ENCODE results near the gene NMRAL1.

The NMRAL1 gene

GRCh38 chr16:4491898-4492297 lies 17.5 kb upstream of the NMRAL1 start:
- TF ChIP-seq GATA2 (IDR thresholded peaks at IDR 0.05; ENCODE audit: low read depth, low read length) = no peak

DNA sequence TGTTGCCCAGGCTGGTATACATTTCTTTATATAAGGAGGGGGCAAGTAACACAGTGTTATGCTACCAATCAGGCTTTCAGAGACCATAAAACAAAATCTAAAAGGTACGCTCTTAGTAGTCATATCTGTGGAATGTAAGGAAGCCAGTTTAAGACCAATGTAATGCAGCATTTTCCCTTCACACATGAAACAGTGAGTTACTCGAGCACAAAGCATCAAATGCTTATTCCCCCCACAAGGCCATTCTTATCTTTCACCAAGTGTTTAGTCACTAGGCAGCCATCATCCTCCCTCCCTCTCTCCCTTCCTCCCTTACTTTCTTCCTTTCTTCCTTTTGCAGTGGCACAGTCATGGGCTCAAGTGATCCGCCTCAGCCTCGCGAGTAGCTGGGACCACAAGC lies 14.6 kb upstream of the NMRAL1 start:
- TF ChIP-seq GATA3 (IDR thresholded peaks at IDR 0.05; ENCODE audit: low read depth, low read length) (no peak), GATA2 (IDR thresholded peaks at IDR 0.05; ENCODE audit: low read depth, low read length) (no peak)

DNA sequence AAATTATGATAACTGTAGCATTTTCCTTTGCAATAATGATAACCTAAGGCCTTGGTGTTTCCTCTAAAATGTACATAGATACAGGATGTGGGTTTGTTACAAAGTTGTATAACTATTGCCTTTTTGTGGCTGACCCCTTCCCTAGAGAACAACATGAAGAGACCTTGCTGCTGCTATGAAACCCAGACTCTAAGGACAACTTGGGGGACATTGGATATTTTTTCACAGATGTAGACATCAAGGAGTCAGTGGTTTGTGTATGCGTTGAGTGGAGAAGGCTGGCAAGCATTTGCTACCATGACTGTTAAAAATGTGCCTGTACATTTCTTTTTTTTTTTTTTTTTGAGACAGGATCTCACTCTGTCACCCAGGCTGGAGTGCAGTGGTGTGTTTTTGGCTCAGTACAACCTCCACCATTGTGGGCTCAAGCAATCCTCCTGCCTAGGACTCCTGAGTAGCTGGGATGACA lies 14.1 kb upstream of the NMRAL1 start:
- TF ChIP-seq GATA3 (IDR thresholded peaks at IDR 0.05; ENCODE audit: low read depth, low read length) (no peak), GATA2 (IDR thresholded peaks at IDR 0.05; ENCODE audit: low read depth, low read length) (no peak)

DNA sequence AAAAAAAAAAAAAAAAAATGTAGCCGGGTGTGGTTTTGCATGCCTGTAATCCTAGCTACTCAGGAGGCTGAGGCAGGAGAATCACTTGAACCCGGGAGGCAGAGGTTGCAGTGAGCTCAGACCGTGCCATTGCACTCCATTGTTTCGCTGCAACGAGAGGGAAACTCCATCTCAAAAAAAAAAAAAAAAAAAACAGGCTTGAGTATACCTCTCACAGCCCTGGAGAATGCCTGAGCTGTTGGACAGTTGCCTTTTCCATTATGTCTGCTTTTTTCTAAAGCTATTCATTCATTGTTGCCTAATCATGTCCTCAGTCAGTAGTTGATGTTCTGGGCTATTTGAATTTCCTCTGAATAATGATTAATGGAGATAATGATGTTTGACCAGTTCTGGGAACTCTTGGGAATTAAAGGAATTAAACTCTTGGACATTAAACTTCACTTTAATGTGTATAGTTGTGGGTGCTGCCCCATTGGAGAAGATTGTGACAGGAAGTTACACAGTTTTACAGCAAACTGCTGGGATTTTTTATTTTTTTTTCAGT lies 13.6 kb upstream of the NMRAL1 start:
- TF ChIP-seq GATA2 (IDR thresholded peaks at IDR 0.05; ENCODE audit: low read depth, low read length) (no peak), GATA3 (IDR thresholded peaks at IDR 0.05; ENCODE audit: low read depth, low read length) (no peak)

- TF ChIP-seq GATA2 (IDR thresholded peaks at IDR 0.05; ENCODE audit: low read depth, low read length) = no peak
- TF ChIP-seq GATA3 (IDR thresholded peaks at IDR 0.05; ENCODE audit: low read depth, low read length) = no peak
Measured at GRCh38 chr16:4486126-4486893, 11.9 kb upstream of the NMRAL1 start.

DNA sequence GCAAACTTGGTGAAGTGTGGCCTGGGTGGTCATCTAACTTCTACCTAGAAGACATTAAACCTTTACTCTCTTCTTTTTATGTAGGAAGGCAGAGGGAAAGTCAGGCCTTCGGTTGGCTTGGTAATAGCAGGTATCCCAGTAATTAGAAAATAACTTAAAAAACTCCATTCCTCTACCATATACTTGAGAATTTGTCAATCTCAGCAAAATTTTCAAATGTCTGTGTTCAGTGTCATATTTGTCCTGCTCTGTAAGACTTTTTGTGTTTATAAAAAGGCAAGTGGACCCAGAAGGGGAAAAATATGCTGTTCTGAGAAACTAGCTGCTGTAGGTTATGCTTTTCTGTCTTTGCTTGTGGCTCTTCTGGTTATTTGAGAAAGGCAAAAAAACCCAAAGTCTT lies 7.5 kb upstream of the NMRAL1 start:
- TF ChIP-seq GATA3 (IDR thresholded peaks at IDR 0.05; ENCODE audit: low read depth, low read length) (no peak), GATA2 (IDR thresholded peaks at IDR 0.05; ENCODE audit: low read depth, low read length) (no peak)

GRCh38 chr16:4481526-4481925 lies 7.1 kb upstream of the NMRAL1 start:
- TF ChIP-seq GATA3 (IDR thresholded peaks at IDR 0.05; ENCODE audit: low read depth, low read length) (no peak), GATA2 (IDR thresholded peaks at IDR 0.05; ENCODE audit: low read depth, low read length) (no peak)

DNA sequence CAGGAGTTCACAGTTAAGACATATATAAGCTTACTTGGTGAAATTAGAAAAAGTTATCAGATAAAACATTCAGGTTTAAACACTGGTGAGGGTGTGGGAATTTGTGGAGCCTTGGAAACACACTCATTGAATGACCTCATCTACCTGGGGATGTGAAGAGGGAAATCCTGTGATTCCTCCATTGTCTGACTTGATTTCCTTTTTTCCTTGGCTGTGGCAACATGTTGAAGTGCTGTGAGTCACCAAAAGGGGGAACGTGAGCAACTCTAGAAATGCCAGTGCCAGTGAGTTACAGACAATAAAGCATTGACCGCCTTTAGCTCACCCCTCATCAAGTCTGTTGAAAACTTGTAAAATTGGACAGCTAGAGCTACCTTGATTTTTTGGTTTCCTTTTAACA lies 3.5 kb upstream of the NMRAL1 start:
- TF ChIP-seq GATA3 (IDR thresholded peaks at IDR 0.05; ENCODE audit: low read depth, low read length) (no peak), GATA2 (IDR thresholded peaks at IDR 0.05; ENCODE audit: low read depth, low read length) (no peak)

DNA sequence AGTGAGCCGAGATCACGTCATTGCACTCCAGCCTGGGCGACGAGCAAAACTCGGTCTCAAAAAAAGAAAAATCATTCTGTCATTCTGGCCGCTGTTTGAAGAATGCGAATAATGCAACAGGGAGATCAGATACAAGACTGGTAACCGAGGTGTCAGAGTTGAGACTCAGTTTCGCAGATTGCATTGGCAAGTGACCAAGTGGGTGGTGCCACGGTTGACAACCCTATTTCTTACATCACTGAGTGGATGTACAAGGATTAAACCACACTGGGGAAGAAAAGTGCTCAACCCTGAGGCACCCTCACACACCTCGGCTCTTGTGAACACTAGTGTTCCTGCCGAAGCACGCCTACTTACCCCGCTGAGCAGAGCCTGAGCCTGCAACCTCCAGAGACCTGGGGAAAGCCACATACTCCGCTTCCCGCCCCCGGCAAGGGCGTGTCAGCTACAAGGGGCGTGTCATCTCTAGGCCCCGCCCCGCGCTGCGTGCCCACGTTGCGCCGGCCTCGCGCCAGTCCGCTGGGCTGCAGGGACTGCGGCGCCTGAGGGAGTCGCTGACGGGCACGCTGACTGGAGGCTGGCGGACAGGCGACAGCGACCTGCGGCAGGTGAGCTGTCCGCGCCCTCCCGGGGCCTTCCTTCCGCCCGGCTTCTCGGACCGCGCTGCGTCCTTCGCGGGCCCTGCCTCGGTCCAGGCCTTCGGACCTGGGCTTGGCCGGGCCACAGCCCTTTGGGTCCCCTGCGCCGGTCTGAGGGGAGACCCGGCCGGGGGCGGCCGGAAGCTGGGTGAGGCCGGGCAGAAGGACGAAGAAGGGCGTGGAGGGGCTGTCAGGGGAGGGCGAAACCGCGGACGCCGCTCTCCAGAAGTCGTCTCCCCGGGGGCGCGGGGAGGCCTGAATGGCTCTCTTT lies 1.7 kb upstream of the NMRAL1 start, which contains the start of gene HMOX2:
Gene HMOX2 (plus strand): TSS at position 519 of the 909 bp plus-strand sequence. CDS start 29,127 bp downstream, outside the sequence.
- TF ChIP-seq GATA2 (IDR thresholded peaks at IDR 0.05; ENCODE audit: low read depth, low read length) (no peak), GATA3 (IDR thresholded peaks at IDR 0.05; ENCODE audit: low read depth, low read length) (no peak)

DNA sequence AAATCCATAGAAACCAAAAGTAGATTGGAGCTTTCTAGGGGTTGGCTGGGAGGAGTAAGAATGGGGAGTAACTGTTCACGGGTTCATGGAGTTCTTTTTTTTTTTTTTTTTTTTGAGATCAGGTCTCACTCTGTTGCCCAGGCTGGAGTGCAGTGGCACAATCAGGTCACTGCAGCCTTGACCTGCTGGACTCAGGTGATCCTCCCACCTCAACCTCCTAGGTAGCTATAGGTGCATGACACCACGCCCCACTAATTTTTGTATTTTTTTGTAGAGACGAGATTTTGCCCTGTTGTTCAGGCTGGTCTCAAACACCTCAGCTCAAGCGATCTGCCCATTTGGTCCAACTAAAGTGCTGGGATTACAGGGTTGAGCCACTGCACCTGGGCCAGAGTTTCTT lies 1.5 kb downstream of the NMRAL1 start:
- TF ChIP-seq GATA2 (IDR thresholded peaks at IDR 0.05; ENCODE audit: low read depth, low read length) (no peak), GATA3 (IDR thresholded peaks at IDR 0.05; ENCODE audit: low read depth, low read length) (no peak)

DNA sequence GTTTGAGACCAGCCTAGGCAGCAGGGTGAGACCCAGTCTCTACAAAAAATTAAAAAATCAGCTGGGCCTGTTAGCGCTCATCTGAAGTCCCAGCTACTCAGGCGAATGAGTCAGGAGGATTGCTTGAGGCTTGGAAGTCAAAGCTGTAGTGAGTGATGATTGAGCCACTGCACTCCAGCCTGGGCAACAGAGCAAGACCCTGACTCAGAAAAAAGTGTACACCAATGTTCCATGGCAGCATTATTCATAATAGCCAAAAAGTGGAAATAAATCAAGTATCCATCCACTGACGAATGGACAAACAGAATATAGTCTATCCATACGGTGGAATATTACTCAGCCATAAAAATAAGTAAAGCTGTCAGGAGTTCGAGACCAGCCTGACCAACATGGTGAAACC lies 2.6 kb downstream of the NMRAL1 start:
- TF ChIP-seq GATA3 (IDR thresholded peaks at IDR 0.05; ENCODE audit: low read depth, low read length) (no peak), GATA2 (IDR thresholded peaks at IDR 0.05; ENCODE audit: low read depth, low read length) (no peak)

GRCh38 chr16:4468972-4469371 lies 5.5 kb downstream of the NMRAL1 start:
- TF ChIP-seq GATA3 (IDR thresholded peaks at IDR 0.05; ENCODE audit: low read depth, low read length) = no peak

DNA sequence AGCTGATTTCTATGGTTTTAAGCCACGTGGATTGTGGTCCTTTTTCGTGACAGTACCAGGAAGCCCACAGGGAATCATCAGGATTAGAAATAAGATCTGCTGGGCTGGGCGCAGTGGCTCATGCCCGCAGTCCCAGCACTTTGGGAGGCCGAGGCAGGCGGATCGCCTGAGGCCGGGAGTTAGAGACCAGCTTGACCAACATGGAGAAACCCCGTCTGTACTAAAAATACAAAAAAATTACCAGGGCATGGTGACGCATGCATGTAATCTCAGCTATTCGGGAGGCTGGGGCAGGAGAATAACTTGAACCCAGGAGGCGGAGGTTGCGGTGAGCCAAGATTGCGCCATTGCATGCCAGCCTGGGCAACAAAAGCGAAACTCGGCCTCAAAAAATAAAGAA lies 6.5 kb downstream of the NMRAL1 start:
- TF ChIP-seq GATA2 (IDR thresholded peaks at IDR 0.05; ENCODE audit: low read depth, low read length) (no peak), GATA3 (IDR thresholded peaks at IDR 0.05; ENCODE audit: low read depth, low read length) (no peak)

DNA sequence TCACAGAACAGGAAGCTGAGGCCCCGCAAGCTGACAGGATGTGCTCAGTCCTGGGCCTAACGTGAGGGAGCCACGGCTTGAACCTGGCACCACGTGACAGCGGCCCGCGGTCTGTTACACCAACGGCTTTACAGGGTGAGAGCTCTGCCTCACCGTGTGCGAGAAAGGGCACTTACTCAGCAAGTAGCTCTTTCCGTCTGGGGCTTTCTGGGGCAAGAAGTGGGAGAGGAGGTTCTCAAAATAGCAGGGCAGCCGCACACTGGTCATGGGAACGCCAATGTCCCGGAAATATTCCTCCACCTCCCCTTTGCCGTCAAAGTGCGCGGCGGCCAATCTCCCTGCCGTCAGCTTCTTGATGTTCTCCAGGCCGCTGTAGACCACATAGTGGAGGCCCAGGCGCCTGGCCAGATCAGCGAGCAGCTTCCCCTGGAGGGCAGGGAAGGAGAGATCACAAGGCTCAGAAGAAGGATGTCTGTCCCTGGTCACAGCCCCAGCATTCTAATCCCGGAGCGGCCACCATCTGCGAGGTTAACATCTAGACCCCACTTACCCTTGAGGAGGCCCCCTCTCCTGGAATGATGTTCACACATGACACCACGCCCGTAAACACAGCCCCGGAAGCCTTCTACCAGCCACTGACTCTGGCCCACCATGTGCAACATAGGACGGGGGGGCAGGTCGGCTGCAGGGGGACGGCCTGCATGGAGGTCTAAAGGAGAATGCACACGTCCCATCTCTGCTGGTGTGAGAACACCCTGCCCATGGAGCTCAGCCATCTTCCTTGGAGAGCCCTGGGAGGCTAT lies 8.2 kb downstream of the NMRAL1 start:
- TF ChIP-seq GATA3 (IDR thresholded peaks at IDR 0.05; ENCODE audit: low read depth, low read length) (no peak), GATA2 (IDR thresholded peaks at IDR 0.05; ENCODE audit: low read depth, low read length) (no peak)

Measured in SH-SY5Y (cell line).